ENCODE results near the gene BBLN. TPM values are rescaled to one million over a fixed set of nuclear protein-coding genes. Genes with fewer than 3 reads are reported as not detected.

Gene BBLN
- total RNA-seq, 1 donor from 2014 or later: 389 TPM

DNA sequence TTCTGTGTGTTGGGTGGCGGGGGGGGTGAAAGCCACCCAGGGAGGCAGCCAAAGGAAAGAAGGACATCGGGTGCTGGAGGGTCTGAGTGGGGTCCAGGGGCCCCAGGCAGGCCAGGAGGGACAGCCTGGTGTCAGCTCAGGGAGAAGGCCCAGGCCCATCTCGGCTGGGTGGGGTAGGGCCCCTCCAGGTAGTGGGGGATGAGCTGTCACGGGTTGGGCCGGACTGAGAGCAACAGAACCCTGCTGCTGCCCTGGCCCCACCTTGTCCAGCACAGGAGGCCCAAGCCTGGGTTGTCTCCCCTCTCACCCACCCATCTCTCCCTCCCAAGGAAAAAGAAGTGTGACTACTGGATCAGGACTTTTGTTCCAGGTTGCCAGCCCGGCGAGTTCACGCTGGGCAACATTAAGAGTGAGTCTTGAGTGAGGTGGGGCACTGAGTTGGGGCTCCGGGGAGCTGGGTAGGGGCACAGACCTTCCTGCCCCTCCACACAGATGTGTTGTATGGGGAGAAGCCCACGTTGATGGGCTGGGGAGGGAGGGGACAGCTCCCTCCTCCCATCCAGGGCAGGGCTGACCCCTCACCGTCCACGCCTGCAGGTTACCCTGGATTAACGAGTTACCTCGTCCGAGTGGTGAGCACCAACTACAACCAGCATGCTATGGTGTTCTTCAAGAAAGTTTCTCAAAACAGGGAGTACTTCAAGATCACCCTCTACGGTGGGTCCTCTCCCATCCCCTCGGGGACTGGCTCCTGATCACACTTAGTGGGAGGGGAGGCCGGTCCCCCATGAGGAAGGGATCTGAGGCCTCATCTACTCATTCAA lies 8.5 kb upstream of the BBLN start:
- intact Hi-C loops (cut with DNase I): no loop called here
- no peaks in the 10 kb centered on the region for H3K9me3 ChIP-seq
- H3K4me3 ChIP-seq: no peak overlapping the region
- no peaks in the 10 kb centered on the region for H3K36me3 ChIP-seq
- H3K27ac ChIP-seq: no peak overlapping the region
- DNase-seq (ENCODE audit: low spot score in 2 of 2): no peak
- H3K4me1 ChIP-seq: no peaks in the 10 kb centered on the region
- TF ChIP-seq, protein P1, sequence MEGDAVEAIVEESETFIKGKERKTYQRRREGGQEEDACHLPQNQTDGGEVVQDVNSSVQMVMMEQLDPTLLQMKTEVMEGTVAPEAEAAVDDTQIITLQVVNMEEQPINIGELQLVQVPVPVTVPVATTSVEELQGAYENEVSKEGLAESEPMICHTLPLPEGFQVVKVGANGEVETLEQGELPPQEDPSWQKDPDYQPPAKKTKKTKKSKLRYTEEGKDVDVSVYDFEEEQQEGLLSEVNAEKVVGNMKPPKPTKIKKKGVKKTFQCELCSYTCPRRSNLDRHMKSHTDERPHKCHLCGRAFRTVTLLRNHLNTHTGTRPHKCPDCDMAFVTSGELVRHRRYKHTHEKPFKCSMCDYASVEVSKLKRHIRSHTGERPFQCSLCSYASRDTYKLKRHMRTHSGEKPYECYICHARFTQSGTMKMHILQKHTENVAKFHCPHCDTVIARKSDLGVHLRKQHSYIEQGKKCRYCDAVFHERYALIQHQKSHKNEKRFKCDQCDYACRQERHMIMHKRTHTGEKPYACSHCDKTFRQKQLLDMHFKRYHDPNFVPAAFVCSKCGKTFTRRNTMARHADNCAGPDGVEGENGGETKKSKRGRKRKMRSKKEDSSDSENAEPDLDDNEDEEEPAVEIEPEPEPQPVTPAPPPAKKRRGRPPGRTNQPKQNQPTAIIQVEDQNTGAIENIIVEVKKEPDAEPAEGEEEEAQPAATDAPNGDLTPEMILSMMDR (IDR thresholded peaks at IDR 0.05): no peak
- H3K27me3 ChIP-seq: no peaks in the 10 kb centered on the region

DNA sequence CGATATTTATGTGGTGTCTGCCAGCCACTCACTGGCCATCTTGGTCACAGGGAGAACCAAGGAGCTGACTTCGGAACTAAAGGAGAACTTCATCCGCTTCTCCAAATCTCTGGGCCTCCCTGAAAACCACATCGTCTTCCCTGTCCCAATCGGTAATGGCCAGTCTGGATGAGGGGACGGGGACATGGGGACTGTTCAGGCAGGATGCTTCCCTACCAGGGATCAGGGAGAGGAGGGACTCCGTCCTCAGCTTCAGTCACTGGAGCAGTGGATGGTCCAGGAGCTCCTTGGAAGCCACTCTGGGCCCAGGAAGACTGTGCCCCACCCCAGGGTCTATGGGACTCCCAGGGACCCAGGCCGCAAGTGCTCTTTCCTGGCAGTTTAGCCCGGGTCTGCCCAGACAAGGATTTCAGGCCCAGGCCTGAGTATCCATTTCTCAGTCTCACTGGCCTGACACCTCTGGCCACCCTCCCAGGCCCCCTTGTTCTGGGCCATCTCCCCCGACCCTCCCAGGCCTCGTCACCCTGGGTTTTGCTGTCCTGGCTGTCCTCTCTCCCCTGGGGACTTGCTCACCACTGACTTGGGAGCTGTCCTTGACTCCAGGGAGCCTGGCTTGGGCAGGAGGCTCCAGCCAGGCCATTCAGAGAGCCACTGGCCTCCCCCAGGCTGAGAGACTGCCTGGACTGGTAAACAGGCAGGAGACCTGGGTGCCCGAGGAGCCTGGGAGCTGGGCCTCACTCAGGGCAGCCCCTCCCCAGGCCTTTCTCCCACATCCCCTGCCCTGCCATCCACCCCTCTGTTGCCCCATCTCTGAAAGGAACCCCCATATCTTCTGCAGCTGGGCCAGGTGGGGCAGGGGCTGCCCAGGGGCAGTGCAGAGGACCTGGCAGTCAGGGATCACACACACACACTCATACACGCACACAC lies 7.7 kb upstream of the BBLN start:
- Histone ChIP-seq H3K4me1 (no peaks in the 10 kb centered on the region), H3K36me3 (no peaks in the 10 kb centered on the region), H3K27ac (no peak overlapping the region), H3K4me3 (no peak overlapping the region), H3K27me3 (no peaks in the 10 kb centered on the region), H3K9me3 (no peaks in the 10 kb centered on the region)
- TF ChIP-seq, protein P1 (IDR thresholded peaks at IDR 0.05): no peak
- intact Hi-C loops (cut with DNase I): no loop called here
- no peak for DNase-seq (ENCODE audit: low spot score in 2 of 2)

DNA sequence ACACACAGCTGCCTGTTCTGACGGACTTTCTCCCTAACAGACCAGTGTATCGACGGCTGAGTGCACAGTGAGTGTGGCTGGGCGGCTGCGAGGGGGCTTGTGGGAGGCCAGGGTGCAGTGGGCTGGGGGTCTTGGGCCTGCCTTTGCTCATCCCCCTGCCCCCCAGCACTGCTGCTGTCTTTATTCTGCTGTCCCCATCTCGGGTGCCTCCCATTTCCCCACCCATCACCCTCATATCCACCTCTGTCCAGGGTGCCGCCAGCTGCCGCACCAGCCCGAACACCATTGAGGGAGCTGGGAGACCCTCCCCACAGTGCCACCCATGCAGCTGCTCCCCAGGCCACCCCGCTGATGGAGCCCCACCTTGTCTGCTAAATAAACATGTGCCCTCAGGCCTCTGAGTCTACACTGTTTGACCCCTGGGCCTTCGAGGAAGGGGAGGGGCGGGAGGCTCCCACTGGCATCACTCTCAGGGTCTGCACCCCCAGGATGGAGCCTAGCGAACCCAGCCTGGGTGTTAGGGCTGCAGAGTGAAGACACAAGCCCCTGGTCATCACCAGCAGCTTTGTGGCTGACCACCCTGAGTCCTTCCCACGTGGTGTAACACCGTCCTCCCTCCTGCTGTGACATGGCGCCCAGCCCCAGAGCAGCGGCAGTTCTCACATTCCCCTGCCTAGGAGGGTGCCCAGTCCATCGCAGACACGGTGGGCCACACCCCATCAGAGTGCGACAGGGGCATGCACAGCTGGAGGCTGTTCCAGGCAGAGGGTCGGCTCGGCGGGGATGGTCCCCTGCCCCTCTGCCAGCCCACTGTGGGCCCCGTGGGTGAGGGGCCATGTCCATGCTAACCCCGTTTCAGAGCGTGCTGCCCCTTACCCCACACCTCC lies 6.8 kb upstream of the BBLN start:
- TF ChIP-seq, protein P1 (IDR thresholded peaks at IDR 0.05): no peak
- Histone ChIP-seq H3K27me3 (no peaks in the 10 kb centered on the region), H3K4me3 (no peak overlapping the region), H3K4me1 (no peaks in the 10 kb centered on the region), H3K9me3 (no peaks in the 10 kb centered on the region), H3K36me3 (no peaks in the 10 kb centered on the region), H3K27ac (no peak overlapping the region)
- intact Hi-C loops (cut with DNase I): no loop called here
- DNase-seq (ENCODE audit: low spot score in 2 of 2): no peak

DNA sequence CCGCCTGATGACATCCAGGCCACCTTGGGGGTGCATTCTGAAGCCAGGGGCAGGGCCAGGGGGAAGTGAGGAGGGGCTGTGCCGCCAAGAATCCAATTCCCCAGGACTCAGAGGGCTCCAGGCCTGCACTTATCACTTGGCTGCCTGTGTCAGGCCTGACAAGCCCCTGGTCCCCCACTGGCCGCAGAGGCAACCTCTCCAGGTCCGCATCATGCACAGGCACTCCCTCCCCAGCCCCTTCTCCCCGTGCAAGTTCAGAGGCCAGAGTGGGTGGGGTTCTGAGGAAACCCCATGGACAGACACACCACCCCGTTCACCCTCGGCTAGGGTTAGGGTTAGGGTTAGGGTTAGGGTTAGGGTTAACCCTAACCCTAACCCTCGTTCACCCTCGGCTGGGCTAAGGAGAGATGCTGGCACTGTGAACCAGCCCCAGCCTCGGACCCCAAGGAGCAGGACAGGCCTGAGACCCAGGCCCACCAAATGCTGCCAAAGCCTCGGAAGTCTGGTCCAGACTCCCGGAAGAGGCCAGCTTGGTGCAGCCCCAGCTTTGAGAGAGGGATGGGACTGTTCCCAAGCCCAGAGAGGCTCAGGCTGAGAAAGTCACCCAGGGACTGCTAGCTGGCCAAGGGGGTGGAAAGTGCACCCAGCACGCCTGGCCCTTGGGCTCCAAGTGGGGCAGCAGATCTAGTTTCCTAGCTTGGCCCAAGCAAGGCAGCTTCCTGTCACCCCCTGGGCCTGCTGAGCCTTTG lies 5.9 kb upstream of the BBLN start:
- Histone ChIP-seq H3K36me3 (no peaks in the 10 kb centered on the region), H3K9me3 (no peaks in the 10 kb centered on the region), H3K4me3 (no peak overlapping the region), H3K27ac (no peak overlapping the region), H3K4me1 (no peaks in the 10 kb centered on the region), H3K27me3 (no peaks in the 10 kb centered on the region)
- TF ChIP-seq, protein P1 (IDR thresholded peaks at IDR 0.05): no peak
- DNase-seq (ENCODE audit: low spot score in 2 of 2): no peak
- intact Hi-C loops (cut with DNase I): no loop called here
